Stimulated activated CD8-positive, alpha-beta memory T cell treated with anti-CD3 and anti-CD28 coated beads, Interleukin-12 subunit alpha, Interleukin-12 subunit beta, amount 100 ng/mL, for 1 hour (primary cell): ENCODE results near the gene PRLR.

ENCODE experiments used
- DNase-seq: peaks from one replicate; pipeline ENCODE4 v3.0.0-alpha.2; 2020; ENCODE audit warnings: low read depth

The PRLR gene

GRCh38 chr5:35160486-35161116, 69.7 kb downstream of the PRLR start:
- DNase-seq: no peak

- DNase-seq: no peak
Observed at GRCh38 chr5:35159370-35159742, 70.9 kb downstream of the PRLR start.

GRCh38 chr5:35158622-35159369, 71.5 kb downstream of the PRLR start:
- no peak for DNase-seq

DNA sequence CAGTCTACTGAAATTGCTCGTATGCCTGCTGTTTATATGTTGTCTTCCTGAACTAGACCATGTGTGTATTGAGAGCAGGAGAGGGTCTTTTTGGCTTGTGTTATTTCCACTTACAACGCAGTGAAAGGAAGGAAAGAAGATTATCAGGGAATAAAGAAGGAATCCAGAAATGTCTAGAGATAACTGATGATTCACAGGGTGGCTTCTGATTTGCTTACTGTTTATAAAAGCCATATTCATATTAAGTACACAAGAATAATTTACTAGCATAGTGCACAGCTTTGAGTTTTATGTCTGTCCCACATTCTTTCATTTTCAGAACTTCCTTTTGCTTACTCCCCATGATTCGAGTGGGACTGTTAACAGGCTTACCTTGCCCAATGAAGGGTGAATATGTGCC, 72.1 kb downstream of the PRLR start:
- DNase-seq: no peak

DNA sequence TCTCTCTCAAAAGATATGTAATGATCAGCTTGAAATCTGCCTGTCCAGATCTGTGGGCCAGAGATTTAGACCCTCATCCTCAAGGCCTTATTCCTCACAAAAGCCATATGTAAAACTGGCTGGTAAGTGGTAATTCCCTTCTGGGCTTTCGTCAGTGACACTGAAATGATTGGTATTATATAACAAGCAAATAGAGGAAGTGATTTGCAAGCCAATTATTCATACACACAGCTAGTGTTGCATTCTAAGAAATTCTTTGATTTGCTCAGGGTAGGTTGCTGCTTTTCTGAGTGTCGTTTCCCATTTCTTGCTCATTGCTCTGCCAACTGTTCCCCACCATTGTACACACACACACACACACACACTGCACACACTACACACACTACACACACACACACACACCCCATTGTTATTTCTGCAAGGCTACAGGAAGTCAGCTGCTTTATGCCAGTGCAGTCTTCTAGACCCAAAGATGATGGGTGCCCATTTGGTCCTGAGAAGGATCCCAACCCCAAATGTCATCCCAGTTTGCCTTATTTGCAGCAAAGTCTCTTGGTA, 76.8 kb downstream of the PRLR start:
- no peak for DNase-seq

- DNase-seq: no peak
Observed at GRCh38 chr5:35152733-35153132, 77.6 kb downstream of the PRLR start.

- no peak for DNase-seq
Observed at GRCh38 chr5:35151146-35151920, 79.0 kb downstream of the PRLR start.

DNA sequence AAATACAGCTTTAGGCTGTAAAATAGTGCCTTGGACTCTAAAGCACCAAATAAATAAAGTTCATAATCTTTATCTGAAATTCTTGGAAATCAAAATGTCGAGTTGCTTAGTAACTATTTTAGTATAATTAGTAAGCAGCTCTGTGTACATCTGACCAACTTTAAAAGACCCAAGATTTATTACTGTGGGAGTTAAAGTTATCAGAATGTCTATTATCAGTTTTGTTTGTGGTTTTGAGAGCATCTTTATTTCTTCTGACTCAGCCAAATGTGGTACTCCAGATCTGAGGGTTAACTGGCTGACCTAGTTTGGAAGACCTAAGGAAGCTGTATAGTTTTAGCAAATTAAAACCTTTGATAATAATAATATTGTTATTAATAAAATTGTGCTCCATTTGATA, 81.2 kb downstream of the PRLR start:
- DNase-seq: no peak

DNA sequence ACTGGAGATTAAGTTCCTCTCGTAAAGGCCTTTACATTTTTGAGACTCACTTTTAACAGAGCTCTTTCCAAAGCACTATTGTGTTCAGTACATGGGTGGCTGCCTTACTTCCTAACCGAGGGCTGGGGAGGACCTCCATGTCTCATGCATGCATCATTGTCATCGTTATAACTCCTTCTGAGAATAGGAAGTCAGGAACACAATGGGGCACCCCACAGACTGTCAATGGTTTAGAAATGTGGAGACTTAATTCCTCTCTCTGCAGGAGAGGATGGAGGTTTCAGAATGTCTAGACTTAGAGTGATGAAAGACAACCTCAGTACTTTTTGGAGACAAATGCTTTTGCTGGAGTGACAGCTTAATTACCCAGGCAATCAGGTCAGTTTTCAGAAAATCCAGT, 83.9 kb downstream of the PRLR start:
- no peak for DNase-seq

GRCh38 chr5:35145691-35146317, 84.5 kb downstream of the PRLR start:
- no peak for DNase-seq

DNA sequence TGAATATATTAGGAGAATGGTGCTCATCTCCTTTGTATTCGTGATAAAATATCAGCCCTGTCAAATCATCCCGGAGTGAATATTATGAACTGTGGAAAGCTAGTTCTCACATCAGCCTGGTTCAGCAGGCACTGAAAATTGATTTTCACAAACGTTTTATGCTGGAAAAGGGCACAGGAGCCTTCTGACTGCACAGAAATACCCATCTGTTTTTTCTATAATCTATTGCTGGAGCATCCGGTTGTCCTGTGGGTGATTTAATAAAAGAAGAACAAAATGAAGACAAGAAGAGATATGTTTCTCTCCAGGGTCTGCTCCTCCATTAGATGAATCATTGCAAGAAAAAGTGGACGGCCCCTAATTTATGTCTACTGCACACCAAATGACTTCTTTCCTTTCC, 85.3 kb downstream of the PRLR start:
- DNase-seq: no peak

DNA sequence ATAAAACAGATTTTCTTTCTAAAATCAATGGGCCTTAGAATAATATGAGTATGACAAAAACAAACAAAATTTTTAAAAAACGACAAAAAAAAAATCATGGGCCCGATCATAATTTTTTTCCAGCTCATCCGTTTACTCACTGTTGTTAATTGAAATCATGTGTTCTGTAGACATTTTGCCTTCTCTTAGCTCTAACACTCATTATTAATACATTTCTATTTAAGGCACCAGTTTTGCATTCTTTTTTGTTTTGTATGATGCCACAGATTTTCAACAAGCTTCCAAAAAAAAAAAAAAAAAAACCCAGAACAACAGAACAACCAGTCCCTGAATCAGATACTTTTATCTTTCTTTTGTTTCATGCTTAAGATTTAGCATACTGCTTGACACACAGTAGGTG, 86.4 kb downstream of the PRLR start:
- DNase-seq: no peak

DNA sequence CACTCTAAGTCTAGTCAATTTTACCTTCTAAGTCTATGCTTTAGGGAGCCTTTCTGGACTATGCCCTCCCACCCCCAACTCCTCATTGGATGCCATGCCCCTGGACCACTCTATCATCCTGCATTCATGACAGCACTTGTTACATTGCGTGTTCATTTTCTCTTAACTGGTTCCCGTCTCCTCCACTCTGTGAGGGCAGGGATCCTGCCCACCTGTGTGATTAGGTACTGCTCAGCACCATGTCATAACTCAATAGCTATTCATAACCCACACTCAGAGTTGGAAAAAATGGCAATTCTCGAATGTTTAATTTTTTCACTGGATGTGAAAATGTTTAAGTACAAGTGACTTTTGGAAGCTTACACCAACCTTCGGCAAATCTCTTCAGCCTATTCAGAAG, 88.5 kb downstream of the PRLR start:
- DNase-seq: no peak

- no peak for DNase-seq
Observed at GRCh38 chr5:35138232-35138631, 92.1 kb downstream of the PRLR start.

- no peak for DNase-seq
Observed at GRCh38 chr5:35136386-35136785, 93.9 kb downstream of the PRLR start.

- DNase-seq: no peak
Observed at GRCh38 chr5:35135239-35135700, 95.0 kb downstream of the PRLR start.

DNA sequence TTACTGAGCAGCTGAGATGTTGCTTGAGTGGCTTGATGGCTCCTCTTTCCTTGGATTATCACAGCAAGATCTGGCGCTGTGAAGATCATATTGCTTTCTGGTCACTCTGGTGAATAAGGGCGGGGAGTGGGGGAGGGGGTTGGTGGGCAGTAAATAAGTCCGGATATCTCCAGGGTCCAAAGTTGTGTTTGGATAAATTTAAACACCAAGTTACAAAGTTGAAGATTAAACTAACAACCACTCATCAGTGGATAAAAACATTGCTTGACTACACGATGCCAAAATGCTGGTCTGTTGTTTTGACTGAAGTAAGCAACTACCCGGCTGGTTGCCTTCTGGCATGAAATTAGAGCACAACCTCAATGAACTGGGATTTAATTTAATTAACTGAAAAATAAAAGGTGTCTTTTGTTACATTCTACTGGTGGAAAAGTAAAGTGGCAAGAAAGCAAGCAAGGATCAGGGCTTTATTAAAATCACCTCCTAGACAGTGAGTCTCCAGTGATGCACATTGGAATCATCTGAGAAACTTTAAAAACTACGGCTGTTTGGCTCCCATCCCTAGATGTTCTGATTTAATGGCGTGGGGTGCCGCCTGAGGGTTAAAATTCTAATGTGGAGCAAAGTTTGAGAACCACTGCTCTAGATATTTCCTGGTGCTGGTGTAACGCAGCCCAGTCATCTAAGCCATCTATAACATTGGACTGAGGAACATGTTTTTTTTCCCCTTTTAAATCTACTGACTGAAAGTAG, 95.8 kb downstream of the PRLR start:
- DNase-seq: no peak

DNA sequence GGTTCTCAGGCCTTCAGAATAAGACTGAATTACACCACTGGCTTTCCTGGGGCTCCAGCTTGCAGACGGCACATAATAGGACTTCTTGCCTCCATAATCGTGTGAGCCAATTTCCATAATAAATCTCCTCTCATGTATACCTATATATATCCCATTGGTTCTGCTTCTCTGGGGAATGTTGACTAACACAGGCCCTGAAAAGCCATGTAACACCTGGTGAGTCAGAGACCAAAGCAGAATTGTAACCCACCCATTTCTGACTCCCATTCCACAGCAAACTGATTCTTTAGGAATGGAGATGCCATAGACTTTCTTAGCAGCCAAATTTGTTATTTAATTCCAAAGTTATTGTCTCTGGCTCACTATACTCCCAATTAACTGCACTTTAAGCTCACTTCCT, 97.1 kb downstream of the PRLR start:
- DNase-seq: no peak

GRCh38 chr5:35131723-35132122, 98.6 kb downstream of the PRLR start:
- DNase-seq: no peak

DNA sequence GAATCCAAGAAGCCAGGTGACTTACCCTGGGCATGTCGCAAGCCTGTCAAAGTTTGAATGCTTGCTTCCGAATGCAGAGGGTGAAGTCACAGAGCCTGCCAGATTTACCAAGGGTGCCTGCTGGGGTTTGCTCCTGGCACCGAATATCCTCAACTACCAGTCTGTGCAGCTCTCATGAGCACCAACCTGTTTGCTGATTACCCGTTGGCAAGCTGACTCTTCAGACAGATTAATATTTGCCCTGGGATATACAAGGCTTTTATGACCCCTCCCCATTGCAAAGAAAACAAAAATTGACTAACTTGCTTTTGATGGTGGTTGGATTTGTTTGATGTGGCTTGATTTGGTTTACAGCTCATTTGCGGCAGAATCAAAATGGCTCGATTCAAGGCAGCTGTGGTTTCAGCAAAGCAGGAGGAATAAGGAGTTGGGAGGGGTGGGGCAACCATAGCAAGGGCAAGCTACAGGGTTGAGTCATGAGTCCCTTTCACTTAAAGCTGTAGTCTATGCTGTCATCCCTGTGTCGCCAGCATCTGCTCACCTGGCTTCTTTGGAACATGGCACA, 100.3 kb downstream of the PRLR start:
- DNase-seq: peak; percentile 11

GRCh38 chr5:35129276-35129675, 101.0 kb downstream of the PRLR start:
- no peak for DNase-seq
